ENCODE data around the gene CDC42BPG.

The CDC42BPG gene

DNA sequence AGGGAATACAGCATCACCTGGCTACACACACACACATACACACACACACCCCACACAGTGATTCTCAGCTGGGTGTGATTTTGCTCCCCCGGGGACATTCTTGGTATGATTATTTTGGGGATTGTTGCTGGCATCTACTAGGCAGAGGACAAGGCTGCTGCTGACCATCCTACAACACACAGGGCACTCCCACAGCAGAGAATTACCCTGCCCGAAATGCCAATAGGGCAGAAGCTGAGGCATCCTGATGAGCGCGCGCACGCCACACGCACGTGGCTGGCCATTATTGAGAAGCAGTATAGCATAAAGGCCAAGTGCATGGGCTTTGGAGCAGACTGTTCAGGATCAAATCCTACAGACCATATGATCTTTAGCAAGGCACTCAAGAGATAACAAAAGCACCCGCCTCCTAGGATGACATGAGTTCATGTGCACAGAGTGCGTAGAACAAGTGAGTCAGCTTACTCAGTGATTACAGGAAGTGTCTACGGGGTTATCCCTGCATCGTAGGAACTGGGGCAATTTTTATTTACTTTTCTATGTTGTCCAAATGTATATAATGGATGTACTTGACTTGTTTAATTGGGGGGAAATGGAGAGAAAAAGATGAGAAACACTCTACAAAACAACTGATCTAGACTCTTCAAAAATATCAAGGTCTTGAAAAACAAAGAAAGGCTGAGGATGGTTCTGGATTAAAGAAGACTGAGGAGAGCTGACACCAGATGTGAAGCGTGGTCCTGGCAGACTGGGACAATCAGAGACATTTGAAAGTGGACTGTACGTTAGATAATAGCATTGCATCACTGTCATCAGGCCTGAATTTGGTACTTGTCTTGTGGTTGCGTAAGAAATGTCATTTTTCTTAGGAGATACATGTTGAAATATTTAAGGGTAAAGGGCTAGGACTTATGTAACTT lies 41.2 kb upstream of the CDC42BPG start:
- TF ChIP-seq GATA3 (IDR thresholded peaks at IDR 0.05; ENCODE audit: low read depth, low read length) (no peak), GATA2 (IDR thresholded peaks at IDR 0.05; ENCODE audit: low read depth, low read length) (no peak)

- TF ChIP-seq GATA2 (IDR thresholded peaks at IDR 0.05; ENCODE audit: low read depth, low read length) (no peak), GATA3 (IDR thresholded peaks at IDR 0.05; ENCODE audit: low read depth, low read length) (no peak)
Observed at GRCh38 chr11:64884019-64884418, 39.6 kb upstream of the CDC42BPG start.

- no peak for TF ChIP-seq GATA3 (IDR thresholded peaks at IDR 0.05; ENCODE audit: low read depth, low read length)
- no peak for TF ChIP-seq GATA2 (IDR thresholded peaks at IDR 0.05; ENCODE audit: low read depth, low read length)
Observed at GRCh38 chr11:64883575-64883974, 39.1 kb upstream of the CDC42BPG start.

- TF ChIP-seq GATA2 (IDR thresholded peaks at IDR 0.05; ENCODE audit: low read depth, low read length) (no peak), GATA3 (IDR thresholded peaks at IDR 0.05; ENCODE audit: low read depth, low read length) (no peak)
Observed at GRCh38 chr11:64882243-64882642, 37.8 kb upstream of the CDC42BPG start.

- TF ChIP-seq GATA3 (IDR thresholded peaks at IDR 0.05; ENCODE audit: low read depth, low read length) (no peak), GATA2 (IDR thresholded peaks at IDR 0.05; ENCODE audit: low read depth, low read length) (peak; percentile 50; the same call in 1 of the 2 replicates)
Observed at GRCh38 chr11:64881476-64881875, 37.0 kb upstream of the CDC42BPG start.

GRCh38 chr11:64880240-64881001 lies 36.0 kb upstream of the CDC42BPG start:
- TF ChIP-seq GATA3 (IDR thresholded peaks at IDR 0.05; ENCODE audit: low read depth, low read length) = no peak
- TF ChIP-seq GATA2 (IDR thresholded peaks at IDR 0.05; ENCODE audit: low read depth, low read length) = no peak

DNA sequence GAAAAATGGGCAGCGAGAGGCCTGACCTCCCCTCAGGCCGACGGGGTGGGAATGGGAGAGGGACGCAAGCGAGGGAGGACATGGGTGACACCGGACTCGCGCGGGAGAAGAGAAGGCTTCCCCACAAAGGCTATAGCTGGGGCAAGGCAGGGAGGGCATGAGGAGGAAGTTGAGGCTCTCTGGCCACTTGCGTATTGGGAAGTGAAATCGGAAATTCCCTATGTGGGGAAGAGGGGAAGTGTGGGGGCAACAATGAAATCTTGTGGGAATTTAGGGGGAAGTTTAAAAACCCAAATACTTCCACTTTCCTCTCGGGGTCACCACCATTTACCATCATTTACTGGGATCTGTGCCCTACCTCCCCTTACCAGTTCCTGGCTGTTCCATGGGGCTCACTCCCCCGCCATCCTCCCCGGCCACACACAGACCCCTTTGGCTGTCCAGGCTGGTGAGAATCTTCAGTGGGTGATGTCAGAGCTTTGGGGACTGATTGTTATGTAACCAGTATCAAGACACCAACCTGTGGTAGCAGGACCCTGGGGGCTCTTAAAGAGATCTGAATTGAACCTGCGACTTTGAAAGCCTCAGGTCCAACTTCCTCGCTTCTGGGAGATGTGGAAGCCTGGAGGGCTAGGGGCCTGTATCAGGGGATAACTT lies 34.9 kb upstream of the CDC42BPG start:
- TF ChIP-seq GATA3 (IDR thresholded peaks at IDR 0.05; ENCODE audit: low read depth, low read length) = no peak
- TF ChIP-seq GATA2 (IDR thresholded peaks at IDR 0.05; ENCODE audit: low read depth, low read length) = no peak

DNA sequence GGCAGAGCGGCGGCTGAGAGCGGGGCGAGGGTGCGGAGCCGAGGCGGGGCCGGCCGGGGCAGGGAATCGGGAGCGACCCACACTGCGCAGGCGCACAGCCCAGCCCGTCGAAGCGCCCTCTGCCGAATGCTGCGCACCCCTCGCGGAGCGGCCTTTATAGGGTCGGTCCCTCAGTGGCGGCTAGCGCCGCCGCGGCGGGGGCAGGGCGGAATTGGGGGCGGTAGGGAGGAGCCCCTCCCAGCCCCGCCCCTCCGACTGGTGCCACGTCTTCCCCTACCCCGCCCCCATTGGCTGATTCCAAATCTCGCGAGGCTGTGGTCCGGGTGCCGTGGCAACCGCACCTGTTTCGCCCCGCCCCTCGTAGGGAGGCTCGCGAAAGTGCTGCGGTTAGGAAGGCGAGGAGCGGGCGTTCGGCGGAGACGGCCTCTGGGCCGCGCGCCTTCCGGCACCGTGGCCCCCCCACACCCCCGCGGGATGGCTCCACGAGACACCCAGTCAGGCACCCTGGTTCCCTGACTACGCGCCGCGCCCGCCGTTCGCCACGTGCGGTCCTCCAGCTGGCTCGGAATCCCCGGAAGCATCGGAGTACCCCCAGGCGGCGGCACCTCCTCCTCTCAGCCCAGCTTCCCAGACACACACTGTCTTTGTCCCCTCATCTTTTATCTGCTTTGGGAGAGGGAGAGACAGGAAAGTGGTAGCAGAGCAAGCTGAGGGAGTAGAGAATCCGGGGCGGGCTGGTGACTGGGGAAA lies 34.2 kb upstream of the CDC42BPG start, which contains the start of gene EHD1:
TSS of gene EHD1 (minus strand) at position 128 of the 750 bp plus-strand sequence. CDS start 157 bp downstream, outside the sequence.
- TF ChIP-seq GATA3 (IDR thresholded peaks at IDR 0.05; ENCODE audit: low read depth, low read length) (no peak), GATA2 (IDR thresholded peaks at IDR 0.05; ENCODE audit: low read depth, low read length) (no peak)

DNA sequence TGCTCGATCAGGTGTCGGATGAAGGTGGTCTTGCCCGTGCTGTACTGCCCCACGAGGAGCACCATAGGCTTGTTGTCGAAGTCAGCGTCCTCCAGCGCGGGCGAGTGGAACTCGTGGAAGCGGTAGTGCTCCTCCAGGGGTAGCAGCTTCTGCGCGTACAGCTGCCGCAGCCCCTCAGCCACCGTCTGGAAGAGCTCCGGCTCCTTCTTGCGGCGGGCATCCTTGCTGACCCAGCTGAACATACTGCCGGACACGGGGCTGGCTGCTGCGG lies 33.7 kb upstream of the CDC42BPG start:
- TF ChIP-seq GATA3 (IDR thresholded peaks at IDR 0.05; ENCODE audit: low read depth, low read length) (no peak), GATA2 (IDR thresholded peaks at IDR 0.05; ENCODE audit: low read depth, low read length) (no peak)

DNA sequence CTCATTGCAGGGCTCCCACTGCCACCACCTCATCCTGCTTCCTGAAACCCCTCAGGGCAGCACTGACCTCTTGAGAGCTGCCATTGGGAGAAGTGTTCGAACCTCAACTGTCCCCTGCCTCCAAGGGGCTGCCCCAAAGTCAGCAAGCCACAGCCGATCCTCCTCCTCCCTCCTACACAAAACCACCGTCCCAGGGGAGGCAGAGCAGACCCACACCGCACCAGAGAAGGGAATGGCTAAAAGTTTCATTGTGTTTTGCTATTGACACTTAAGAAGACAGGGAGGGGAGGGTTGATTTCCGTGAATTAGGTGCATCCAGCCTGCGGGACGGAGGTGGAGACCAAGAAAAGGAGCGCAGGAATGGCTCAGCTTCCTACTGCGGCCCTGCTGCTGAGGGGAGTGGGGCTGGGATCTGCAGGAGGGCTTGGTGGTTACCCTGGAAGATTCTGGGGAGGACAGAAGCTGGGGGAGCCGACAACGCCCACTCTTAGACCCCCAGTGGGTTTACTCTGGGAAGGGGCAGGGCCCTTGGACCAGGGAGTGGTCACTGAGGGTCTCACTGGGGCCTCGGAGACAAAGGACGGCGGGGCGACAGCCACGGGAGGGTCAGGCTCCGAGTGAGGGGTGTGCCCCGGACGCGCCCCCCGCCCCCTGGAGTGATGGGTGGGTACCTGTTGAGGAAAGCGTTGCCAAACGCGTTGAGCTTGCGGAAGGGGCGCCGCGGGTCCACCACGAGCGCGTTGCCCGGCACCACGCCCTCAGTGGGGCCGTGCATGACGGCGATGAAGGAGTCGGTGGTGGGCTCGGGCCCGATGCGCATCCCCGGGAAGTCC lies 33.2 kb upstream of the CDC42BPG start:
- no peak for TF ChIP-seq GATA2 (IDR thresholded peaks at IDR 0.05; ENCODE audit: low read depth, low read length)
- TF ChIP-seq GATA3 (IDR thresholded peaks at IDR 0.05; ENCODE audit: low read depth, low read length) = no peak

DNA sequence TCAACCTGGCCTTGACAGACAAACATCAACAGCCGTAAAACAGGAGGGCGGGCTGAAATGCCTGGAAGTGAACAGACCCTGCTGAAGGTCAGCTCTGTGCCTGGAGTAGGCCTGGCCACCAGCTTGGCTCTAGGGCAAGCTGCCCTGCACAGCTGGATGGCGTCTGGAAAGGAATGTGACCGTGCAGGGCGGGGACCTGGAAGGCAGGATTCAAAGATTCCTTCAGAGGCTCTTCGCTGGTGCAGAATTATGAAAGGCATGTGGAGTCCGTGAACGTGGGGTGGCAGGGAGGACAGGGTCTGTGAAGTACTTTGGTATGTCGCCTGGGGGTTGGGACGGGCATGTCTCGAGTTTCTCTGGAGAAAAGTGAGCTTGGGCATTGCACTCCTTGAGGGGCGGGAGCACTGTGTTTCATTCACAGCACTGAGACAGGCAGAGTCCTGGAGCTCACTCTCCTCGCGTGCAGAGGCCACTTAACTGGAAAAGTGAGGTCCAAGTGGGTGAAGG lies 32.4 kb upstream of the CDC42BPG start:
- no peak for TF ChIP-seq GATA3 (IDR thresholded peaks at IDR 0.05; ENCODE audit: low read depth, low read length)
- no peak for TF ChIP-seq GATA2 (IDR thresholded peaks at IDR 0.05; ENCODE audit: low read depth, low read length)

GRCh38 chr11:64876229-64876750 lies 31.8 kb upstream of the CDC42BPG start:
- TF ChIP-seq GATA3 (IDR thresholded peaks at IDR 0.05; ENCODE audit: low read depth, low read length) (no peak), GATA2 (IDR thresholded peaks at IDR 0.05; ENCODE audit: low read depth, low read length) (no peak)

All from SH-SY5Y (cell line).